ENCODE measurements around the gene PSMD6.

GRCh38 chr3:64057231-64057630, 33.9 kb upstream of the PSMD6 start:
- no peak for TF ChIP-seq CTCF (conservative IDR thresholded peaks at IDR 0.05 in 1 of 2, IDR thresholded peaks at IDR 0.05 in 1 of 2; ENCODE audit: low read depth in 1 of 2, low read length in 2 of 2)
- no peak for TF ChIP-seq EZH2 (IDR thresholded peaks at IDR 0.05; ENCODE audit: low read length, missing control alignments)
